Hepatocyte (in vitro differentiated cells): ENCODE data around the gene SLC5A7. TPM values are rescaled to one million over a fixed set of nuclear protein-coding genes. Genes with fewer than 3 reads are reported as not detected.

Experiments used
- DNase-seq: peaks from one replicate; pipeline ENCODE4 v3.0.0-alpha.2; 2016; ENCODE audit warnings: low spot score
- H2AFZ ChIP-seq: fragments of 200-600 bp; sonication (generic); 2 replicates; pipeline ENCODE4 v1.6.0; 2016; ENCODE audit warnings: antibody characterized with exemption, mild to moderate bottlenecking
- H3K27ac ChIP-seq: fragments of 200-600 bp; sonication (generic); 2 replicates; pipeline ENCODE4 v1.5.1; 2016; ENCODE audit warnings: mild to moderate bottlenecking
- H3K27me3 ChIP-seq: fragments of 200-600 bp; sonication (generic); 2 replicates; pipeline ENCODE4 v1.6.1; 2016
- H3K36me3 ChIP-seq: fragments of 200-600 bp; sonication (generic); replicated peaks from 2 replicates; pipeline ENCODE4 v1.5.1; 2016; ENCODE audit warnings: low read depth; ENCODE audit not compliant: insufficient read depth
- H3K4me1 ChIP-seq: fragments of 200-600 bp; sonication (generic); 2 replicates; pipeline ENCODE4 v1.5.1; 2016; ENCODE audit warnings: mild to moderate bottlenecking, moderate library complexity; ENCODE audit not compliant: insufficient read depth
- H3K4me2 ChIP-seq: fragments of 200-600 bp; sonication (generic); 2 replicates; pipeline ENCODE4 v1.6.0; 2016
- H3K4me3 ChIP-seq: fragments of 200-600 bp; sonication (generic); 2 replicates; pipeline ENCODE4 v1.5.1; 2016; ENCODE audit warnings: mild to moderate bottlenecking
- H3K79me2 ChIP-seq: fragments of 200-600 bp; sonication (generic); 2 replicates; pipeline ENCODE4 v1.6.0; 2017; ENCODE audit warnings: mild to moderate bottlenecking
- H3K9me2 ChIP-seq: fragments of 200-600 bp; sonication (generic); replicated peaks from 2 replicates; pipeline ENCODE4 v1.6.0; 2017; ENCODE audit warnings: mild to moderate bottlenecking; ENCODE audit not compliant: insufficient read depth
- H3K9me3 ChIP-seq: fragments of 200-600 bp; sonication (generic); 2 replicates; pipeline ENCODE4 v1.5.1; 2016; ENCODE audit warnings: low read depth, mild to moderate bottlenecking
- H4K20me1 ChIP-seq: fragments of 200-600 bp; sonication (generic); 2 replicates; pipeline ENCODE4 v1.6.0; 2016; ENCODE audit warnings: mild to moderate bottlenecking; ENCODE audit not compliant: insufficient read depth, poor library complexity, severe bottlenecking
- CTCF ChIP-seq: fragments of 200-600 bp; sonication (generic); IDR thresholded peaks from 2 replicates; pipeline ENCODE4 v1.5.1; 2016; ENCODE audit warnings: antibody characterized with exemption, mild to moderate bottlenecking; ENCODE audit not compliant: poor library complexity
- EZH2 ChIP-seq: fragments of 200-600 bp; sonication (generic); IDR thresholded peaks from 2 replicates; pipeline ENCODE4 v1.6.1; 2016; ENCODE audit warnings: antibody characterized with exemption, mild to moderate bottlenecking, borderline replicate concordance
- EZH2phosphoT487 ChIP-seq: fragments of 200-600 bp; sonication (generic); IDR thresholded peaks from one replicate; pipeline ENCODE4 v1.6.1; 2018; ENCODE audit warnings: antibody characterized with exemption, mild to moderate bottlenecking, low read depth, moderate library complexity; ENCODE audit not compliant: unreplicated experiment, severe bottlenecking
- WGBS: methylation state at CpG from one replicate; pipeline ENCODE4 v1.1.6; 2016; ENCODE audit warnings: low lambda C conversion rate; ENCODE audit errors: missing lambda C conversion rate; 5-methylcytosine and 5-hydroxymethylcytosine counted together
- polyA plus RNA-seq: library from polyadenylated mRNA; unstranded; fragments of >200 nt; fragmentation: Nextera tagmentation; extraction: Ambion mirVana; gene quantifications from 2 replicates; pipeline ENCODE4 v1.2.1, GENCODE V29; 2016
- total RNA-seq: library from RNA; depleted of rRNA; stranded (reverse); fragments of >200 nt; gene quantifications from 2 replicates; pipeline ENCODE4 v1.2.3, GENCODE V29; 2014

SLC5A7 gene
- total and polyA plus RNA-seq, 2 experiments from 2014 or later = 0.03 TPM; not detected in 1

GRCh38 chr2:108048752-108049151 lies 62.4 kb downstream of the SLC5A7 start:
- H3K4me1 ChIP-seq = no peaks in the 10 kb centered on the region
- DNase-seq = no peak
- H3K4me2 ChIP-seq = no peak overlapping the region
- no peaks in the 10 kb centered on the region for H4K20me1 ChIP-seq
- 83% methylated on average over 5 of the region's 5 CpGs for WGBS
- H2AFZ ChIP-seq = no peak overlapping the region
- H3K4me3 ChIP-seq = no peak overlapping the region
- no peaks in the 10 kb centered on the region for H3K27me3 ChIP-seq
- H3K79me2 ChIP-seq = no peaks in the 10 kb centered on the region
- H3K9me3 ChIP-seq = no peaks in the 10 kb centered on the region
- no peaks in the 10 kb centered on the region for H3K9me2 ChIP-seq
- no peak overlapping the region for H3K27ac ChIP-seq
- no peak for TF ChIP-seq CTCF
- TF ChIP-seq EZH2phosphoT487 = no peak
- TF ChIP-seq EZH2 = no peak
- no peaks in the 10 kb centered on the region for H3K36me3 ChIP-seq

GRCh38 chr2:108058576-108059137 lies 72.3 kb downstream of the SLC5A7 start:
- no peaks in the 10 kb centered on the region for H4K20me1 ChIP-seq
- no peak overlapping the region for H3K4me3 ChIP-seq
- H2AFZ ChIP-seq = no peak overlapping the region
- H3K9me2 ChIP-seq = no peaks in the 10 kb centered on the region
- DNase-seq = no peak
- H3K9me3 ChIP-seq = no peaks in the 10 kb centered on the region
- no peaks in the 10 kb centered on the region for H3K4me1 ChIP-seq
- H3K27ac ChIP-seq = no peak overlapping the region
- no peaks in the 10 kb centered on the region for H3K79me2 ChIP-seq
- TF ChIP-seq EZH2 (no peak), EZH2phosphoT487 (no peak), CTCF (no peak)
- WGBS = 72% methylated on average over 3 of the region's 3 CpGs
- H3K4me2 ChIP-seq = no peak overlapping the region
- no peaks in the 10 kb centered on the region for H3K36me3 ChIP-seq
- no peaks in the 10 kb centered on the region for H3K27me3 ChIP-seq

- no peak for DNase-seq
- H3K4me2 ChIP-seq = no peak overlapping the region
- H3K4me1 ChIP-seq = no peaks in the 10 kb centered on the region
- no peaks in the 10 kb centered on the region for H3K27me3 ChIP-seq
- no peaks in the 10 kb centered on the region for H3K79me2 ChIP-seq
- no peaks in the 10 kb centered on the region for H4K20me1 ChIP-seq
- no peak overlapping the region for H2AFZ ChIP-seq
- no peaks in the 10 kb centered on the region for H3K9me2 ChIP-seq
- whole genome bisulfite sequencing = 83% methylated on average over 4 of the region's 4 CpGs
- H3K9me3 ChIP-seq = no peaks in the 10 kb centered on the region
- H3K4me3 ChIP-seq = no peak overlapping the region
- TF ChIP-seq EZH2phosphoT487 (no peak), EZH2 (no peak), CTCF (no peak)
- H3K27ac ChIP-seq = no peak overlapping the region
- H3K36me3 ChIP-seq = no peaks in the 10 kb centered on the region
These were observed 75.2 kb downstream of the SLC5A7 start for GRCh38 chr2:108061439-108062042.

Other genes starting within 250 kb of the SLC5A7 start
- not detected in 2 replicates for gene RGPD4, start 159.6 kb upstream of the SLC5A7 start, total RNA-seq
- 0.02 and 0.04 TPM in 2 replicates for gene RGPD4, start 159.6 kb upstream of the SLC5A7 start, polyA plus RNA-seq